22Rv1 (cell line): Measurements from ENCODE around the gene PTPRZ1.

Experiments
- H3K27ac ChIP-seq: fragments of 450-650 bp; 2 replicates; pipeline ENCODE4 v1.5.1; 2017
- CTCF ChIP-seq: fragments of 450-650 bp; IDR thresholded peaks from 2 replicates; pipeline ENCODE4 v1.5.1; 2017; ENCODE audit warnings: mild to moderate bottlenecking
- ZFX ChIP-seq: fragments of 450-650 bp; IDR thresholded peaks from 2 replicates; pipeline ENCODE4 v1.6.1; 2017; ENCODE audit warnings: antibody characterized with exemption, borderline replicate concordance

Gene PTPRZ1

GRCh38 chr7:121875203-121875602, 2.2 kb downstream of the PTPRZ1 start:
- H3K27ac ChIP-seq = no peak overlapping the region
- TF ChIP-seq ZFX (no peak), CTCF (no peak)

- no peak overlapping the region for H3K27ac ChIP-seq
- TF ChIP-seq ZFX = no peak
- no peak for TF ChIP-seq CTCF
These were observed 3.9 kb downstream of the PTPRZ1 start for GRCh38 chr7:121876656-121877500.

- TF ChIP-seq CTCF (no peak), ZFX (no peak)
- no peak overlapping the region for H3K27ac ChIP-seq
These were observed 6.0 kb downstream of the PTPRZ1 start for GRCh38 chr7:121878918-121879464.

- TF ChIP-seq CTCF = no peak
- no peak for TF ChIP-seq ZFX
- H3K27ac ChIP-seq = no peak overlapping the region
These were observed 6.6 kb downstream of the PTPRZ1 start for GRCh38 chr7:121879544-121879943.

- H3K27ac ChIP-seq = no peak overlapping the region
- no peak for TF ChIP-seq ZFX
- no peak for TF ChIP-seq CTCF
These were observed 9.8 kb downstream of the PTPRZ1 start for GRCh38 chr7:121882731-121883130.

GRCh38 chr7:121885166-121885920, 12.4 kb downstream of the PTPRZ1 start:
- TF ChIP-seq ZFX (no peak), CTCF (no peak)
- H3K27ac ChIP-seq = no peak overlapping the region

- no peak overlapping the region for H3K27ac ChIP-seq
- TF ChIP-seq CTCF (no peak), ZFX (no peak)
These were observed 14.7 kb downstream of the PTPRZ1 start for GRCh38 chr7:121887634-121888033.
